ENCODE measurements around the gene BUD13. TPM values are rescaled to one million over a fixed set of nuclear protein-coding genes. Genes with fewer than 3 reads are reported as not detected.

The BUD13 gene
- total RNA-seq, 1 experiment from 2014 or later: 22.9 TPM

GRCh38 chr11:116701876-116702275 lies 70.9 kb downstream of the BUD13 start:
- Histone ChIP-seq H4K20me1 (ENCODE audit: insufficient read depth) (no peaks in the 10 kb centered on the region), H3K9me3 (ENCODE audit: control insufficient read depth in 1 of 2, insufficient read depth in 1 of 2, low read depth in 1 of 2, low read length in 2 of 2) (no peaks in the 10 kb centered on the region), H3K4me2 (ENCODE audit: low read length) (no peak overlapping the region), H2AFZ (ENCODE audit: low read depth, low read length, poor library complexity, severe bottlenecking) (no peak overlapping the region), H3K27me3 (ENCODE audit: insufficient read depth, low read length) (no peaks in the 10 kb centered on the region), H3K4me1 (ENCODE audit: control insufficient read depth in 1 of 2, insufficient read depth in 2 of 2, low read length in 2 of 2) (peaks cover 2 to 3% of the 10 kb centered on the region in 2 experiments; a peak in 3 of 4 replicates), H3K4me3 (replicated peaks in 1 of 2; ENCODE audit: low read depth in 1 of 2, low read length in 2 of 2) (no peak overlapping the region), H3K79me2 (ENCODE audit: insufficient read depth, low read length) (no peaks in the 10 kb centered on the region), H3K9me2 (ENCODE audit: insufficient read depth) (no peaks in the 10 kb centered on the region), H3K36me3 (ENCODE audit: control insufficient read depth in 1 of 2, insufficient read depth in 2 of 2, low read length in 2 of 2) (no peaks in the 10 kb centered on the region), H3K9ac (ENCODE audit: low read length) (no peak overlapping the region), H3K27ac (ENCODE audit: low read depth, low read length) (no peak overlapping the region)
- RAD21 ChIA-PET (ENCODE audit: low non-redundant PET in 1 of 2, low total read pairs in 2 of 2, uncharacterized antibody in 2 of 2, unreplicated experiment in 2 of 2): no interaction called here
- intact Hi-C loops (cut with micrococcal nuclease): no loop called here
- CTCF ChIA-PET: interaction anchor here (1.5 kb wide), 1 partner anchor 10 kb away, joined by 3 read pairs; no protein-coding TSS in a partner anchor
- DNase-seq (ENCODE audit: low read depth, low spot score) (no peak), ATAC-seq (no peak)
- TF ChIP-seq REST (IDR thresholded peaks at IDR 0.05; ENCODE audit: low read depth) (no peak), ZNF274 (IDR thresholded peaks at IDR 0.05; ENCODE audit: low read depth, low read length) (no peak), POLR2A (IDR thresholded peaks at IDR 0.05; ENCODE audit: borderline replicate concordance, extremely low read depth, insufficient read depth, insufficient read length) (no peak), POLR2AphosphoS5 (IDR thresholded peaks at IDR 0.05; ENCODE audit: low read depth, low read length) (no peak), FOSL1 (IDR thresholded peaks at IDR 0.05; ENCODE audit: low read depth) (no peak), ZFX (IDR thresholded peaks at IDR 0.05) (no peak), EZH2phosphoT487 (IDR thresholded peaks at IDR 0.05; ENCODE audit: borderline replicate concordance) (no peak), SP1 (IDR thresholded peaks at IDR 0.05; ENCODE audit: low read depth) (no peak), RAD21 (IDR thresholded peaks at IDR 0.05; ENCODE audit: low read depth) (no peak), CTCF (IDR thresholded peaks at IDR 0.05 in 2 of 3, conservative IDR thresholded peaks at IDR 0.05 in 1 of 3; ENCODE audit: borderline replicate concordance in 1 of 3, insufficient read depth in 1 of 3, low read depth in 2 of 3, low read length in 2 of 3) (no peak), EGR1 (IDR thresholded peaks at IDR 0.05; ENCODE audit: low read depth) (no peak), MAX (IDR thresholded peaks at IDR 0.05) (no peak), ATF3 (IDR thresholded peaks at IDR 0.05) (no peak), ELF1 (IDR thresholded peaks at IDR 0.05; ENCODE audit: borderline replicate concordance, low read depth) (no peak), SIN3A (IDR thresholded peaks at IDR 0.05; ENCODE audit: low read depth) (no peak)
- POLR2A ChIA-PET: no interaction called here
- no TSS peak for BruUV-seq (replicated peaks)

All from HCT116 (cell line).